ENCODE measurements around the gene ENTREP3. TPM values are rescaled to one million over a fixed set of nuclear protein-coding genes. Genes with fewer than 3 reads are reported as not detected.

Gene ENTREP3
- total RNA-seq, 2 donors from 2014 or later = 22.0 to 34.2 TPM

GRCh38 chr1:155261852-155262673, 6.8 kb upstream of the ENTREP3 start, which contains the start of gene SCAMP3:
Gene SCAMP3 (minus strand): TSS chr1:155262360. CDS start chr1:155262151, 209 bp downstream.
- peak within 1 kb of the TSS; percentile 80 to 96 for H3K9ac ChIP-seq (ENCODE audit: low read depth in 2 of 2, low read length in 2 of 2)
- intact Hi-C loops (cut with DNase I) = no loop called here
- no peak for TF ChIP-seq CTCF (IDR thresholded peaks at IDR 0.05)
- H3K9me3 ChIP-seq = no peaks in the 10 kb centered on the region
- peaks cover 14% of the 10 kb centered on the region for H3K36me3 ChIP-seq
- H3K27me3 ChIP-seq = no peaks in the 10 kb centered on the region
- H3K27ac ChIP-seq = peak within 1 kb of the TSS; percentile 78
- peaks cover 12% of the 10 kb centered on the region for H3K4me1 ChIP-seq
- peak within 1 kb of the TSS; percentile 71 for H3K4me3 ChIP-seq
- peak; percentile 97 for DNase-seq

GRCh38 chr1:155261493-155261851, 6.2 kb upstream of the ENTREP3 start:
- peak overlapping the region; percentile 80 to 96 for H3K9ac ChIP-seq (ENCODE audit: low read depth in 2 of 2, low read length in 2 of 2)
- DNase-seq = no peak
- peak overlapping the region; percentile 71 for H3K4me3 ChIP-seq
- H3K27me3 ChIP-seq = no peaks in the 10 kb centered on the region
- no peaks in the 10 kb centered on the region for H3K9me3 ChIP-seq
- intact Hi-C loops (cut with DNase I) = no loop called here
- peaks cover 11% of the 10 kb centered on the region for H3K36me3 ChIP-seq
- H3K4me1 ChIP-seq = peaks cover 12% of the 10 kb centered on the region
- TF ChIP-seq CTCF (IDR thresholded peaks at IDR 0.05) = no peak
- H3K27ac ChIP-seq = peak overlapping the region; percentile 78

DNA sequence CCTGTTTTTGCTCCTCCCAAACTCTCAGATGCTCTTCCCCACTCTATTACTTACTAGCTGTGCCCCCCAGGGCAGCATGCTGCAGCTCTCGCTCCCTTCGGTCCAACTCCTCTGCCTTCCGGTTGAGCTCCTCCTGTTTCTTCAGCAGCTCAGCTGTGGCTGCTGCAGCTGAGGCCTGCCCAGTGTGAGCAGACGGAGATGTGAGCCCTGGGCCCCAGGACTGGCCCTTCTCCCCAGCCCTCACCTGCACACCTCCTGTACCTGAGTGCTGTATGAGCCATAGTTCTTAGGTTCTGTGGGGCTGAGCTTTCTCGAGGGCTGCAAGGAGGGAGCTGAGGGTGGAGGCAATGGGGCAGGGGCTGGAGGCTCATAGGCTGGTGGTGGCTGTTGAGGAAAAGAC, 5.0 kb upstream of the ENTREP3 start:
- H3K9ac ChIP-seq (ENCODE audit: low read depth in 2 of 2, low read length in 2 of 2) = no peak overlapping the region

GRCh38 chr1:155256058-155256852, 972 bp upstream of the ENTREP3 start:
- H3K27me3 ChIP-seq = no peaks in the 10 kb centered on the region
- no peaks in the 10 kb centered on the region for H3K9me3 ChIP-seq
- peak overlapping the region; percentile 65 to 89 for H3K9ac ChIP-seq (ENCODE audit: low read depth in 2 of 2, low read length in 2 of 2)
- peak overlapping the region; percentile 86 for H3K4me3 ChIP-seq
- H3K36me3 ChIP-seq = no peaks in the 10 kb centered on the region
- peaks cover 19% of the 10 kb centered on the region for H3K4me1 ChIP-seq
- intact Hi-C loops (cut with DNase I) = no loop called here
- H3K27ac ChIP-seq = peak overlapping the region; percentile 96
- TF ChIP-seq CTCF (IDR thresholded peaks at IDR 0.05) = no peak
- no peak for DNase-seq

More for the DNA sequence above, 5.0 kb upstream of the ENTREP3 start:
- no peak overlapping the region for H3K4me3 ChIP-seq
- no peak for TF ChIP-seq CTCF (IDR thresholded peaks at IDR 0.05)
- DNase-seq = no peak
- H3K36me3 ChIP-seq = peaks cover 6% of the 10 kb centered on the region
- intact Hi-C loops (cut with DNase I) = no loop called here
- H3K9me3 ChIP-seq = no peaks in the 10 kb centered on the region
- H3K27ac ChIP-seq = no peak overlapping the region
- no peaks in the 10 kb centered on the region for H3K27me3 ChIP-seq
- H3K4me1 ChIP-seq = peaks cover 12% of the 10 kb centered on the region

DNA sequence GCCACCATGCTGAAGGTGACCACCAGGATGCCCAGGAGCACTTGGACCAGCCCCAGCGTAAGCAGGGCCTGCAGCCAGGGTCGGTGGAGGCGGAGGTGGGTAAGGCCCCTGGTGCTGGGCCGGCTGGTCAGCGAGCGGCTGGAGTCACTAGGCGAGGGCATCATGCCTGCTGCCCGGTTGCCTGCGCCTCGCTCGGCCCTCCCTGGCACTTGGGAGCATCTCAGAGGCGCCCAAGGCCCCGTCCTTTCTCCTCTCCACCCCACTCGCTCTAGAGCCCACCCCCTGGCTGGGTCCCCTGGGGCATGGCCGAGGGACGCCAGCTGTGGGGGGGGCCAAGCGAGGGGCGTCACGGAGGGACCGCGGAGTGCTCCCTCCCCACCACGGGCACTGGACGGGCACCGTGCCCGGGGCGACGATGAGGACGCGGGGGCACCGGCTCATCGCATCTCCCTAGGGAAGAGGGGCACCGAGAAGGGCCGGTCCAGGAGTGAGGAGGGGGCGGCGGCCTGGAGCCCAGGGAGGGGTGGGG, 505 bp downstream of the ENTREP3 start:
- no peaks in the 10 kb centered on the region for H3K9me3 ChIP-seq
- TF ChIP-seq CTCF (IDR thresholded peaks at IDR 0.05) = no peak
- peak overlapping the region; percentile 86 for H3K4me3 ChIP-seq
- H3K27ac ChIP-seq = peak overlapping the region; percentile 96
- intact Hi-C loops (cut with DNase I) = loop anchor here (5.0 kb wide), 1 partner anchor 68 kb away; the partner anchor contains the start of gene RUSC1
- no peak for DNase-seq
- no peaks in the 10 kb centered on the region for H3K27me3 ChIP-seq
- H3K4me1 ChIP-seq = peaks cover 12% of the 10 kb centered on the region
- no peaks in the 10 kb centered on the region for H3K36me3 ChIP-seq
- H3K9ac ChIP-seq (ENCODE audit: low read depth in 2 of 2, low read length in 2 of 2) = peak overlapping the region; percentile 65 to 89
